Amniotic stem cell (primary cell): ENCODE results near the gene CUX1.

ENCODE experiments used
- DNase-seq: peaks from one replicate; lab custom pipeline; 2025; lab: John Stamatoyannopoulos, UW

CUX1 gene

GRCh38 chr7:102248456-102249395 is 431.3 kb downstream of the CUX1 start:
- no peak for DNase-seq

GRCh38 chr7:102251531-102252365 is 434.3 kb downstream of the CUX1 start:
- no peak for DNase-seq

- no peak for DNase-seq
Observed at GRCh38 chr7:102252366-102252982, 435.0 kb downstream of the CUX1 start.

GRCh38 chr7:102253066-102253972 is 435.9 kb downstream of the CUX1 start:
- no peak for DNase-seq

GRCh38 chr7:102253973-102254370 is 436.5 kb downstream of the CUX1 start:
- DNase-seq: no peak

- no peak for DNase-seq
Observed at GRCh38 chr7:102254521-102254920, 437.1 kb downstream of the CUX1 start.

GRCh38 chr7:102255501-102255900 is 438.1 kb downstream of the CUX1 start:
- DNase-seq: no peak

- no peak for DNase-seq
Observed at GRCh38 chr7:102255916-102256315, 438.5 kb downstream of the CUX1 start.

GRCh38 chr7:102258073-102258748 is 440.8 kb downstream of the CUX1 start:
- no peak for DNase-seq

- no peak for DNase-seq
Observed at GRCh38 chr7:102258749-102259107, 441.3 kb downstream of the CUX1 start.

- DNase-seq: no peak
Observed at GRCh38 chr7:102260856-102261255, 443.4 kb downstream of the CUX1 start.

- DNase-seq: no peak
Observed at GRCh38 chr7:102261451-102261850, 444.0 kb downstream of the CUX1 start.

- no peak for DNase-seq
Observed at GRCh38 chr7:102262546-102262945, 445.1 kb downstream of the CUX1 start.

- no peak for DNase-seq
Observed at GRCh38 chr7:102264367-102264891, 447.0 kb downstream of the CUX1 start.

GRCh38 chr7:102266541-102266940 is 449.1 kb downstream of the CUX1 start:
- DNase-seq: no peak

- no peak for DNase-seq
Observed at GRCh38 chr7:102268635-102269034, 451.2 kb downstream of the CUX1 start.

GRCh38 chr7:102270178-102270887 is 452.9 kb downstream of the CUX1 start:
- no peak for DNase-seq

- no peak for DNase-seq
Observed at GRCh38 chr7:102271158-102271798, 453.9 kb downstream of the CUX1 start.
